GM19025 (cell line): ENCODE measurements around the gene WDFY1.
"Not testable (repeated sequence)": the region's sequence is repeated elsewhere in the genome, so short reads cannot be mapped to it uniquely, and the experiment has no call there.

Experiments used
- ATAC-seq: cut with Tn5 transposase; IDR thresholded peaks from one replicate; pipeline ENCODE4 v1.9.1; 2021; ENCODE audit warnings: mild to moderate bottlenecking, low read depth, moderate library complexity; ENCODE audit not compliant: unreplicated experiment

Gene WDFY1

DNA sequence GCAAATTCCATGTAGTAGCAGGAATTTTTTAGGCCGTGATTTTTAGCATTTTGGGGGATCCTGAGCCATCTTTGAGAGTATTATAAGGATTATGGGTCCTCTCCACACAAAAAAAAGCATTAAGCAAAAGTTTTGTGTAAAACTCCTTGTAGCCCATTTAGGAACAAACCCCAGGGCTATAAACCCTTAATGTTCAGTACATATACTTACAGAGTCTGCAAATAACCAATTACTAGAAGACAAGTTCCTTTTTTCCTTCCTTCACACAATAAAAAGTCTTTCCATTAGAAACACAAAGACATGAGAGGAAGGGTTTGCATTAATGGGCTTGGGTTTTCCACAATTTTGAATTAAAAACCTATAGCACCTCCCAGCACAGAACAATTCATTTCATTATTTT lies 44.6 kb downstream of the WDFY1 start:
- no peak for ATAC-seq

- ATAC-seq = no peak
These were observed 45.1 kb downstream of the WDFY1 start for GRCh38 chr2:223900066-223900465.

DNA sequence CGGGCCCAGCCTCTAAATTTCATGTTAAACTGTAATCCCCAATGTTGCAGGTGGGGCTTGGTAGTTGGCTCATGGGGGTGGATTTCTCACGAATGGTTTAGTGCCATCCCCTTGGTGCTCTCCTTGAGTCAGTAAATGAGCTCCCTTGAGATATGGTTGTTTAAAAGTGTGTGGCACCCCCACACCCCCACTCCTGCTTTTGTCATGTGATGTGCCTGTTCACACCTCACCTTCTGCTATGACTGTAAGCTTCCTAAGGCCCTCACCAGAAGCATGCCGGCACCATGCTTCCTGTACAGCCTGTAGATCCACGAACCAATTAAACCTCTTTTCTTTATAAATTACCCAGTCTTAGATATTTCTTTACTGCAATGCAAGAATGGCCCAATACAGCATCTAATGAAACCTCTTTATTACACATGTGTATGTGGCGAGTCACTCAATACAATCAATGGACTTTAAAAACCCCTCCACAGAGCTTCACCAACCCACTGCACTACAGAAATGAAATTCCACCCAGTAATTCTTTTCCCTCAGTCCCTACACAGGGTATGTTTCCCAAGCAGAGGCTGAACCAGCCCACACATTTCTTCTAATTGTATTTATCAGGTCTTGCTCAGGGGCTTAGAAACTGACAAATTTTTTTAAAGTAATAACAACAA lies 47.3 kb downstream of the WDFY1 start:
- ATAC-seq = no peak

DNA sequence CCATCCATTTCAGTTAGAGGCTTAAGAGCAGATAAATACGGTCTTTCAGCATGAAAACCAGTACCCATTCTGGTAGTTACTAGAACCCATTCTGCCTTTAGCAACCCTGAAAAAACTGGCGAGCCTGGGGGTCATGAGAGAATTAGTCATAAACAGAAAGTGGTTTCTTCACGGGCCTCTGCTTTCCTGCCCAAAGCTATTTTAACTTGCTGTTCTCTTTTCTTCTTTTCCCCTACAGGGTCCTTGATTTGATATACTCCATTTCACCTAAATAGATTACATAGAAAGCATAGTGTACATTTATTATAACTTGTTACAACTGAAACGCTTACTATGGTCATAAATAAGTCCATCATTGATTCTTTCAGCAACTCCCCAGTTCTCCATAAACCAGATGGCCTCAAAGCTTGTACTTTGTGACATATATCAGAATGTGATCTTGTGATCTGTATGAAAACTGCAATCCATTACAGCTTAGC lies 48.3 kb downstream of the WDFY1 start:
- peak; percentile 54 for ATAC-seq

DNA sequence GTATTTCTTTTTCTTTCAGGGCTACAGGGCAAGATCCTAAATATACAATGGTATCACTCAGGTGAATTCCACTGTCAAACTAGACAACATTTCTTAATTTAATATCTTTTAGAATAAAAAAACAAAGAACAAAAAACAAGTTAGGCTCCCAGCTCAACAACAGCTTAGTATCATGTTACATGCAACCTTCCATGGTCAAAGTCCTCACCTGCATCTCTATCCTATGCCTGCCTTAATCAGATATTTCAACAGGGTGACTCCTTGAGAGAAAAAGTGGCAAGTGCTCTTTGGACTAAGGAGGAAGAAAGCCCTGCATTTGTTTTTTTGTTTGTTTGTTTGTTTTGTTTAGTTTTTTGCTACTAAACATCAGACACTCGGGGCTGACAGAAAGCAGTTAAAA lies 50.2 kb downstream of the WDFY1 start:
- ATAC-seq = no peak

DNA sequence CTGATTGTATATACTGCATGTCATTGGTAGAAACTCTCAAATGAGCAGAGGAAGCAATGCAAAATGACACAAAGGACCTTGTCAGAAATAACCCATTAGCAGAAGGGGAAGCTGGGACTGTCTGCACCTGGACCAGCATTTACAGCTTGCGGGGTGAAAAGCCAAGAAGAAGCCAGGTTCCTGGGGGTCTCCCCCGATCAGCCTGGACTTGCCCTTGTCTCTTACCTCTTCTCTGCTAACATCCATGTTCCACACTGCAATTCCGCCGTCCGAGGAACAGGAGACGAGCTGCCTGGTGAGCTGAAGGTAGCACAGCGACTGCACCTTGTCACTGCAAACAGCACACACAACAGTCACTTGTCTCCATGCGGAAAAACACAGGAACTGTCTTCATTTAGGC lies 51.1 kb downstream of the WDFY1 start:
- no peak for ATAC-seq

DNA sequence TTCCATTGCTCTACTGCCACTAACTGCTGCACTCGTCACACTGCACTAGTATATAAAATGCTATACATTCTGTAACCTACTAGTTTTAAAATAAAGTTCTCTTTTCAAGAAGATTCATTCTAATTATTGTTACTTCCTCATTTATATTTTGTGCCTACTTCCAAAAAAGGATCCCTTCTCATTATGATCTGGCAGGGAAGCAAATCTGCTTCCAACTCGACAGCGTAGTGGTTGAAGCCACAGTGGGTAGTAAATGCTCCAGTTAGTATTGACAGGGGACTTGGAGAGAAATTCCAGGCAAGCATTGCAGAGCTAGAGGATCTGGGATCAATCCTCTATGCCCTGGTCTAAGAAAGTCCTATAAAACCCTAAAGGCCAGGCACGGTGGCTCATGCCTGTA lies 54.4 kb downstream of the WDFY1 start:
- ATAC-seq = no peak

GRCh38 chr2:223889229-223889628 lies 55.9 kb downstream of the WDFY1 start:
- ATAC-seq = no peak

DNA sequence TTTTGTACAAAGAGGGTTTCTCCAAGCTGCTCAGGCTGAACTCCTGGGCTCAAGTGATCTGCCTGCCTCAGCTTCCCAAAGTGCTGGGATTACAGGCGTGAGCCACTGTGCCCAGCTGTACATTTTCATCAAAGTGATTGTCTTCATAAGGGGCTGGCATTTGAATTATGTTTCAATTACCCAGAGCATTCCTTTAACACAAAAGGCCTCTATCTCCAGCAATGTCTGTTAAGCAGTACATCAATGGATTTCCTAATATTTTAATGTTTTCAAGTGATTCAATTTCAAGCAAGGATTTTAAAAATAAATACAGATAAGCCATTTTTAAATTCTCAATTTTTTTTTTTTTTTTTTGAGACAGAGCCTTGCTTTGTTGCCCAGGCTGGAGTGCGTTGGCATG lies 56.9 kb downstream of the WDFY1 start:
- no peak for ATAC-seq

DNA sequence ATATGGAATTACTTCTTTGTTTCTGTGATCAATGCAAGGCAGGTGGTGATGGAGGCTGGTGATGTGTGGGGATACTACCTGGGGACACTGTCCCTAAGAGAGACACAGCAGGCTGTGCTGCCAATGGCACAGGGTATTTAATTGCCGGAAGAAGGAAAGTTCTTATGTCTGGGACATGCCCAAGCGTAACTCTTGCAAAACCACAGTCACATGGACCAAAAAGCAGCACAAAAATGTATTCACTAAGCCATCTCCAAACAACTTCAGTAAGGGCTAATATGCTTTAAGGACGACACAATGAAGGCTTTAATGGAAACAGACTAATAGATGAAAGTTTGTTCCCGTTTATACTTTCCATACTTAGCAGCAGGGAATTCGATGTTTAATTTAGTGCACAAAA lies 58.0 kb downstream of the WDFY1 start:
- no peak for ATAC-seq

DNA sequence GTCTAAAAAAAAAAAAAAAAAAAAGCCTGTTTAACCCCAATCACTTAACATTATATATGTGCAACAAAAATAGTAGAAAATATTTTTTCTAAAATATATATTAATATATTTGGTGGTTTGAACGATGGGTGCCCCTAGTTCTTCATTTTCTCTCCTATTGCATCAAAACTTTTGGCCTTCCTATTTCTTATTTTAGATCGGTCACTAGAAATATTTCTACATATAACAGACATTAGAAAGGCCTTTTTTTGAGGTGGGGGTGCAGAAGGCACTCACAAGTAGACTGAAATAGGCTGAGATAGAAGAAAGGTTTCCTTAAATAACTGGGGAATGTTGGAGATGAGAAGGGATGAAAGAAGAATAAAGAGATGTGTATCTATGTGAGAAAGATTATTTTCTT lies 58.4 kb downstream of the WDFY1 start:
- no peak for ATAC-seq

DNA sequence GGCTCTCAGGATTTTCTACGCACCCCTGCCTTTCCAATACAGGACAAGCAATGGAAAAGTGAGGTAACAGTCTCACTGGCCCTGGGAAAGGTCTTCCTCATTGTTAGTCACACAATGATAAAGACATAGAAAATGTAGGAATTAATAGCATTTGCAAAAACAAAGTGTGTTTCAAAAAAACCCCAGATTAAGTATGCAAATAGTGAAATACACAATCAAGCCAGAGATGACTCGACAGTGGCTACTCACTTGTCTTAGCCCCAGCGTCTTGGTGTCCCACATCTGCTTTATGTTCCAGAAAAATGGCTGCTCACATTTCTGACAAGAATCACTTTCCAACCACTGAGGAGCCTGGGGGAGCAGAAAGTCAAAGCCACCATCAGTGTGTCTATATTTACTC lies 60.7 kb downstream of the WDFY1 start:
- ATAC-seq = peak; percentile 73

DNA sequence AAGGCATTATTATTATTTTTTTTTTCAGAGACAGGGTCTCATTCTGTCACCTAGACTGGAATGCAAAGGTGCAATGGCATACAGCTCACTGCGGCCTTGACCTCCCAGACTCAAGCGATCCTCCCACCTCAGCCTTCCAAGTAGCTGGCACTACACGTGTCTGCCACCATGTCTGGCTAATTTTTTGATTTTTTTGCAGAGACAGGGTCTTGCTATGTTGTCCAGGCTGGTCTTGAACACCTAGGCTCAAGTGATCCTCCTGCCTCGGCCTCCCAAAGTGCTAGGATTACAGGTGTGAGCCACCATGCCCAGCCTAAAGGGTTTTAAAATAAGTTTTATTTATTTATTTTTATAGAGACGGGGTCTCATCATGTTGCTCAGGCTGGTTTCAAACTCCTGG lies 62.4 kb downstream of the WDFY1 start:
- no peak for ATAC-seq

GRCh38 chr2:223880796-223881195 lies 64.3 kb downstream of the WDFY1 start:
- ATAC-seq = no peak

DNA sequence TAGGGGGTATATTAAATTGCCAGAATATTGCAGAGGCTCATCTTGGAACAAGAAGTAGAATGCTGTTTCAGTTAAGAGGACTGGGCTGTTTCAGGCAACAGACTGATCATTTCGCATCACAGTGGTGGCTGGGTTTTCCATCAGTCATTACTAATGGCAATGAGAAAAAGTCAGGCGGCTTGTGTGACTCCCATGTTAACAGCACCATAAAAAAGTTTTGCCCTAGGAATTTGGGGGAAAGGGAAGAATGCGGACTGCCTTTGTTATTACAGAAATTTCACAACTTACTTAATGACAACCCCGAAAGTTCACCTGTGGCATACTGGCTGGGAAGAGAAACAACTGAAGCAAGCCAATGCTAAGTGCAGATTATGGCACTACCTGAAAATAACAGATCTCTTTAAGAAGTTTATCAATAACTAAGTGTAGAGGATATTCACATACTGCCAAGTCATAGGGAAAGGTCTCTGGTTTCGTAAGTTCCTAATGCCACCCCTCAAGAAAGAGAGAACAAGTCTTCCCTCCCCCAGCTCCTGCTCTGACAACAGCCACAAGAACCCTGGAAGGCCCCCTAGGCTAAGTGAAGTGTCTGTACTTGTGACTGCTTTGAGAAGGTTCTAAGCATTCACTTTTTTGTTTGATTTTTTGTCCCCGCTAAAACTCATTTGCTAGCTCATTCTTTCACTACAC lies 67.3 kb downstream of the WDFY1 start:
- ATAC-seq = peak; percentile 67

DNA sequence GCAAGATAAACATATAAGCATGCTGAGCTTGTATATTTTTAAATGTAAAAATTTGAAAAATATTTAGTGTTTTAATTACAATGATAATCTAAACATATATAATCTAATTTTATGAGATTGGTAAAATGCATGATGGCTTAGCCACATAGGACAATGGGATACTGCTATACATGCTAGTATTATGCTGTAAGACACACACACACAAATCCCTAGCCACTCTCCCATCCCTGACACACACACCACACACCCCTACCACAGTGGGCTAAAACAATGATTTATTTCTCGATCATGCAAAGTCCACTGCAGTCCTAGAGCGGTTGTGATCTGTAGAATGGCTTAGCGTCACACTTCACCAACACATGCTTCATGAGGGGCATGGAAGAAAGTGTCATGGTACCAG lies 71.5 kb downstream of the WDFY1 start:
- no peak for ATAC-seq

DNA sequence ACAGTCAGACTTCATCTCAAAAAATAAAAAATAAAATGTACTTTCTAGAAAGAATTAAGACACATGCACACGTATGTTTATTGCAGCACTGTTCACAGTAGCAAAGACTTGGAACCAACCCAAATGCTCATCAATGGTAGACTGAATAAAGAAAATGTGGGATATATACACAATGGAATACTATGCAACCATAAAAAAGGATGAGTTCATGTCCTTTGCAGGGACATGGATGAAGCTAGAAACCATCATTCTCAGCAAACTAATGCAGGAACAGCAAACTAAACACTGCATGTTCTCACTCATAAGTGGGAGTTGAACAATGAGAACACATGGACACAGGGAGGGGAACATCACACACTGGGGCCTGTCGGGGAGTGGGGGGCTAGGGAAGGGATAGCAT lies 72.4 kb downstream of the WDFY1 start:
- ATAC-seq = not testable (repeated sequence)

DNA sequence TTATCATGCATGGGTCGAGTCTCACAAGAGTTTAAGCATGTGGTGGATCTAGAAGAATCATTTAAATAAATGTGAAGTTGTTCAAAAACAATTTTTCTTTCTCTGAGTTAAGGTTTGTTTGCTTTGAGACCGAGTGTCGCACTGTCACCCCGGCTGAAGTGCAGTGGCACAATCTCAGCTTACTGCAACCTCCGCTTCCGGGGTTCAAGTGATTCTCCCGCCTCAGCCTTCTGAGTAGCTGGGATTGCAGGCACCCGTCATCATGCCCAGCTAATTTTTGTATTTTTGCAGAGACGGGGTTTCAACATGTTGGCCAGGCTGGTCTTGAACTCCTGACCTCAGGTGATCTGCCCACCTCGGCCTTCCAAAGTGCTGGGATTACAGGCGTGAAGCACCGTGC lies 73.5 kb downstream of the WDFY1 start:
- not testable (repeated sequence) for ATAC-seq

DNA sequence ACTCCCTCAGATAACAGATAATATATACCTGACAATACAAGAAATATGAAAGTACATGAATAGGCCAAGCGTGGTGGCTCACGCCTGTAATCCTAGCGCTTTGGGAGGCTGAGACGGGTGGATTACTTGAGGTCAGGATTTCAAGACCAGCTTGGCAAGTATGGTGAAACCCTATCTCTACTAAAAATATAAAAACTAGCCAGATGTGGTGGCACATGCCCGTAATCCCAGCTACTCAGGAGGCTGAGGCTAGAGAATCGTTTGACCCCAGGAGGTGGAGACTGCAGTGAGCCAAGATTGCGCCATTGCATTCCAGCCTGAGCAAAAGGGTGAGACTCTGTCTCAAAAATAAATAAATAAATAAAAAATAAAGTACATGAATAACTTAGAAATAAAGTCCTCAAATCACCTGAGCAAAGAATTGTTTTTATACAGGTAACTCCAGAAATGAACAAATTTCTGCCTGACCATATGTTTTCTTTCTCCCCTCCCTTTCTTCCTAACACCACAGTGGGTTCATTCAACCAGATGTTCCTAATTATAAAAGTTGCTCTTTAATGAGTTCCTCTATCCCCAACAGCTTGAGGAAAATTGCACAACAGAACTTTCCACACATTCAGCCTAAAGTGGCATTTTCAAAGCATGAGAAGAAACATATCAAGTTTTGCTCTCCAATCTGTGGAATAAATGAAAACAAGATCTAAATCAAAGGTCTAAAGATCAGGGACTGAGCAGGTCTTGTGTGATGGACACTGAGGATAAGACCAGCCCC lies 74.1 kb downstream of the WDFY1 start:
- ATAC-seq = no peak

DNA sequence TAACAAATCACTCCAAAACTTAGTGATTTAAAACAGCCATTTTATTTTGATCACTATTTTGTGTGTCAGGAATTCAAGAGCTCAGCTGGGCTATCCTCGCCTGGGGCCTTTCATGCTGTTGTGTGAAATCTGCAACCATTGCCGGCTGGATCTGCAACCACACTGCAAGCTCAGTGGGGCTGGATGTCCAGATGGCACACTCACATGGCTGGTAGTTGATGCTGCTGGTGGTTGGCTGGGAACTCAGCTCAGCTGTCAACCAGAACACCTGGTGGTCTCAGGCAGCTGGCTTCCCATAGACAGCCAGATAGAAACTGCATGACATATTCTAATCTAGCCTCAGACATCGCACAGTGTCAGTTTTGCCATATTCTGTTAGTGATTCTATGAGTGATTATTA lies 77.1 kb downstream of the WDFY1 start:
- ATAC-seq = peak; percentile 74

DNA sequence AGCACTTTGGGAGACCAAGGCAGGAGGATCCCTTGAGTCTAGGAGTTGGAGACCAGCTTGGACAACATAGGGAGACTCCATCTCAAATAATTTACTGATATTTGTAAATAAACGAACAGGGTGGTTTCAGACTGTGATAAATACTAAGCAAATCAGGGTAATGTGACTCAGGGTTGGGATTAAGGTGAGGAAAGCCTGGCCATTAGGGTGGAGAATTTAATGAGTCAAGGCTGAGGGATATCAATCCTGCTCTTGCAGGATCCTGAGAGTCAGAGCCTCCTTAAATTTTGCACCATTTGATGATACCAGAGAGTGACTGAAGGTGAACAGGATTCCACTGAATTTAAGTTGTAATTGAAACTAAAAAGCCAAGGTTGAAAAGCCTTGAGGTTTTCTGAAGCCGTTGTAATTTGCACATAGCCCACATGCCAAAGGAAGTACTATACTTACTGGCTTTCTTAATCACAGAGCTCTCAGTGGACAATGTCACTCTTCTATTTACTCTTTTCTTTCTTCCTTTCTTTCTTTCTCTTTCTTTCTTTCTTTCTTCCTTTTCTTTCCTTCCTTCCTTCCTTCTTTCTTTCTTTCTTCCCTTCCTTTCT lies 79.1 kb downstream of the WDFY1 start:
- no peak for ATAC-seq
